ENCODE measurements around the gene ZNF592.
"Not testable (repeated sequence)": the region's sequence is repeated elsewhere in the genome, so short reads cannot be mapped to it uniquely, and the experiment has no call there.

Gene ZNF592

GRCh38 chr15:84749111-84749991, 959 bp downstream of the ZNF592 start:
- peak; percentile 60 for DNase-seq

GRCh38 chr15:84750583-84751092, 2.2 kb downstream of the ZNF592 start:
- peak; percentile 55 for DNase-seq

GRCh38 chr15:84751721-84752120, 3.3 kb downstream of the ZNF592 start:
- not testable (repeated sequence) for DNase-seq

GRCh38 chr15:84752195-84752594, 3.8 kb downstream of the ZNF592 start:
- no peak for DNase-seq

GRCh38 chr15:84752700-84753099, 4.3 kb downstream of the ZNF592 start:
- DNase-seq: no peak

GRCh38 chr15:84754889-84755288, 6.5 kb downstream of the ZNF592 start:
- not testable (repeated sequence) for DNase-seq

GRCh38 chr15:84755736-84756527, 7.5 kb downstream of the ZNF592 start:
- no peak for DNase-seq

GRCh38 chr15:84759018-84759417, 10.6 kb downstream of the ZNF592 start:
- no peak for DNase-seq

- no peak for DNase-seq
These were observed 11.8 kb downstream of the ZNF592 start for GRCh38 chr15:84760219-84760618.

GRCh38 chr15:84761607-84762131, 13.3 kb downstream of the ZNF592 start:
- DNase-seq: no peak

- DNase-seq: no peak
These were observed 14.6 kb downstream of the ZNF592 start for GRCh38 chr15:84762840-84763572.

- DNase-seq: no peak
These were observed 16.2 kb downstream of the ZNF592 start for GRCh38 chr15:84764585-84764984.

GRCh38 chr15:84764989-84765388, 16.6 kb downstream of the ZNF592 start:
- no peak for DNase-seq

- no peak for DNase-seq
These were observed 17.3 kb downstream of the ZNF592 start for GRCh38 chr15:84765675-84766074.

- no peak for DNase-seq
These were observed 18.2 kb downstream of the ZNF592 start for GRCh38 chr15:84766461-84767035.

GRCh38 chr15:84772031-84772430, 23.6 kb downstream of the ZNF592 start:
- no peak for DNase-seq

- DNase-seq: peak; percentile 49
These were observed 24.1 kb downstream of the ZNF592 start for GRCh38 chr15:84772467-84772866.

GRCh38 chr15:84773716-84774115, 25.3 kb downstream of the ZNF592 start:
- DNase-seq: peak; percentile 73

GRCh38 chr15:84775867-84776449, 27.6 kb downstream of the ZNF592 start:
- no peak for DNase-seq

GRCh38 chr15:84778194-84778593, 29.8 kb downstream of the ZNF592 start:
- DNase-seq: no peak

- no peak for DNase-seq
These were observed 32.1 kb downstream of the ZNF592 start for GRCh38 chr15:84780492-84780891.

GRCh38 chr15:84781495-84781894, 33.1 kb downstream of the ZNF592 start:
- DNase-seq: no peak

All from inflammatory macrophage treated with lipopolysaccharide for 4 hours (primary cell).